Measurements from ENCODE around the gene TNRC6B. TPM values are rescaled to one million over a fixed set of nuclear protein-coding genes. Genes with fewer than 3 reads are reported as not detected.
"Not testable (repeated sequence)": the region's sequence is repeated elsewhere in the genome, so short reads cannot be mapped to it uniquely, and the experiment has no call there.

The TNRC6B gene
- total RNA-seq, 1 donor = 35.3 TPM

DNA sequence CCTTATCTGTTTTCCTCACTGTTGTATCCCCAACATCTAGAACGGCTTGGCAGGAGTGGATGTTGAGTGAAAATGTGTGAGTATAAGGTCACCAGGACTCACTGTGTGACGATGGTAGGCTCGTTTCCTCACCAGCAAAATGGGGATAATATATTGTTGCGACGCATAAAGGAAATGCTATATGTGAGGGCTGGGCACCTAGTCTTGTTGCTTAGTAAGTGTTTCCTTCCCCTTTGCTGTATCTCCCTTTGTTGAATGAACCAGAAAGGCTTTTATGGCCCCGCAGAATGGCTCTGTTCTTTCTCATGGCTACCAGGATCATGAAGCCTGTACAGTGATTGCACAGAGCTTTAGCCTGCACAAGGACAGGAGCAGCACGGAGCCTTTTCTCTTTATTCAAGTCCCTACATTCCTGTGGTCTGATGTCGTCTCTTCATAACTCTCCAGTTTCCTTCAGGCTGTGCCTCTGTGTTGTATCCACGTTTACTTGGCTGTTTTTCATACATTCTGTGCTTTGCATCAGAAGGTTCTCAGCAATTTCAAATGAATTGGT is 5.4 kb downstream of the TNRC6B start:
- peak; percentile 90 for DNase-seq (ENCODE audit: low read depth)
- H3K4me3 ChIP-seq (ENCODE audit: low read depth, low read length) = peak overlapping the region; percentile 46
- TF ChIP-seq, protein P1, sequence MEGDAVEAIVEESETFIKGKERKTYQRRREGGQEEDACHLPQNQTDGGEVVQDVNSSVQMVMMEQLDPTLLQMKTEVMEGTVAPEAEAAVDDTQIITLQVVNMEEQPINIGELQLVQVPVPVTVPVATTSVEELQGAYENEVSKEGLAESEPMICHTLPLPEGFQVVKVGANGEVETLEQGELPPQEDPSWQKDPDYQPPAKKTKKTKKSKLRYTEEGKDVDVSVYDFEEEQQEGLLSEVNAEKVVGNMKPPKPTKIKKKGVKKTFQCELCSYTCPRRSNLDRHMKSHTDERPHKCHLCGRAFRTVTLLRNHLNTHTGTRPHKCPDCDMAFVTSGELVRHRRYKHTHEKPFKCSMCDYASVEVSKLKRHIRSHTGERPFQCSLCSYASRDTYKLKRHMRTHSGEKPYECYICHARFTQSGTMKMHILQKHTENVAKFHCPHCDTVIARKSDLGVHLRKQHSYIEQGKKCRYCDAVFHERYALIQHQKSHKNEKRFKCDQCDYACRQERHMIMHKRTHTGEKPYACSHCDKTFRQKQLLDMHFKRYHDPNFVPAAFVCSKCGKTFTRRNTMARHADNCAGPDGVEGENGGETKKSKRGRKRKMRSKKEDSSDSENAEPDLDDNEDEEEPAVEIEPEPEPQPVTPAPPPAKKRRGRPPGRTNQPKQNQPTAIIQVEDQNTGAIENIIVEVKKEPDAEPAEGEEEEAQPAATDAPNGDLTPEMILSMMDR (IDR thresholded peaks at IDR 0.05; ENCODE audit: insufficient read depth, low read length) = no peak

DNA sequence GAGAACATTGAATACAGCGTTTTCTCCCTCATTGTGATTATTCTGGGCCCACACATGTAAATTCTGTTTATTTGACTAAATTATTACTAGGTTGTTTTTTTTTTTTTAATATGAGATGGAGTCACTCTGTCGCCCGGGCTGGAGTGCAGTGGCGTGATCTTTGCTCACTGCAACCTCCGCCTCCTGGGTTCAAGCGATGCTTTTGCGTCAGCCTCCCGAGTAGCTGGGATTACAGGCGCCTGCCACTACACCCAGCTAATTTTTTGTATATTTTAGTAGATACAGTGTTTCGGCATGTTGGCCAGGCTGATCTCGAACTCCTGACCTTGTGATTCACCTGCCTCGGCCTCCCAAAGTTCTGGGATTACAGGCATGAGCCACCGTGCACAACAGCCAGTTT is 5.9 kb downstream of the TNRC6B start:
- peak overlapping the region; percentile 46 for H3K4me3 ChIP-seq (ENCODE audit: low read depth, low read length)
- DNase-seq (ENCODE audit: low read depth) = not testable (repeated sequence)

DNA sequence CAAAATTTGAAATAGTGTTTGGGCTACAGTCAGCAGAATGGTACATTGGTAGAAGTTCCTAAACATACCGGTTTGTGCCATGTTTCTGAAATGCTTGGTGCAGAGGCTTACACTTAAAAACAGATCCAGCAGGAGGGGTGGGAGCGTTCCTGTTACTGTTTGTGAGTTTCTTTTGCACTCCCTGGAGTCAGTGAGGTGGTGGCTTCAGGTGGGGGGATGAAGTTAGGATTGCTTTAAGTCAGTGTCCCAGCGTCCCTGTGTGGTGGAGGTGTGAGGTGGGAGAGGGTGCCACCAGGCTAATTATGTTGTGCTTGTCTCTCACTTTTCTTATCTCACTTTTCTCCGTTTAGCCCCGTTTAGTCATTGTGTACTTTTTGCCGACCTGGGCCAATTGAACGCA is 9.7 kb downstream of the TNRC6B start:
- TF ChIP-seq, protein P1 (IDR thresholded peaks at IDR 0.05; ENCODE audit: insufficient read depth, low read length) = no peak
- DNase-seq (ENCODE audit: low read depth) = no peak
- H3K4me3 ChIP-seq (ENCODE audit: low read depth, low read length) = no peak overlapping the region

DNA sequence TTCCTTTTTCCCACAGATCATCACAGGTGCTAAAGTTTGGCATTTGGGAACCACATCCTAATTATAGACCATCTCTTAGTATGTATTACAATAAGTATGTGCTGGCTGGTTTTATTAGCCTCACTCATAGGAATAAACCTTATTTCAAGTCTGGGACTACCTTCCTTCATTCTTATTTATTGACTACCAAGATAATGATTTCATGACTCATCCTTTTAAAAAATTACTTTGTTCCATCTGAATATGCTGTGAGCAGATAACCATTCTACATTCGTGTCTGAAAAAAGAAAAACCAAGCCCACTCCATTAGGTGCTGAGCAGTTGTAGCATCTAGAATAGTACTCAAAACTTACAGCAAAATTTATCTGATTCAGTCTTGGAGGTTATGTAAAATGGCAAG is 12.3 kb downstream of the TNRC6B start:
- TF ChIP-seq, protein P1 (IDR thresholded peaks at IDR 0.05; ENCODE audit: insufficient read depth, low read length) = no peak
- no peak overlapping the region for H3K4me3 ChIP-seq (ENCODE audit: low read depth, low read length)
- no peak for DNase-seq (ENCODE audit: low read depth)

DNA sequence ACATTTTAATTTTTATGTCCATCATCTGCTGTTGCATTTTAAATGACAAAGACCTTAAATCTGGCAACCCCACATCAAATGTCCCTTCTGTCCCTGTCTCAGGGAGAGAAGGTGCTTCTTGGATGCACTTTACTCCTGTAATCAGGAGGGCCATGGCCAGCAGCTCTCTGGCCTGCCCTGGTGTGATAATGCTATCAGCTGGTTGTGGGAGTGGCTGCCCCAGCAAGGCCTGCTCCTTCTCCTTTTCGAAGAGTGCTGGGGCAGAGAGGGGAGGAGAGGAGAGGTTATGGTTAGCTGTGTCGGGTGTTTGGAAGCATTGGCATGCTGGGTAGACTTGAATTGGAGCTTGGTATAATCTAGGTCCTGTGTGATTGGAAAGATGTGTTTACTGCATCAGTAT is 12.8 kb downstream of the TNRC6B start:
- H3K4me3 ChIP-seq (ENCODE audit: low read depth, low read length) = no peak overlapping the region
- TF ChIP-seq, protein P1 (IDR thresholded peaks at IDR 0.05; ENCODE audit: insufficient read depth, low read length) = no peak
- DNase-seq (ENCODE audit: low read depth) = no peak

DNA sequence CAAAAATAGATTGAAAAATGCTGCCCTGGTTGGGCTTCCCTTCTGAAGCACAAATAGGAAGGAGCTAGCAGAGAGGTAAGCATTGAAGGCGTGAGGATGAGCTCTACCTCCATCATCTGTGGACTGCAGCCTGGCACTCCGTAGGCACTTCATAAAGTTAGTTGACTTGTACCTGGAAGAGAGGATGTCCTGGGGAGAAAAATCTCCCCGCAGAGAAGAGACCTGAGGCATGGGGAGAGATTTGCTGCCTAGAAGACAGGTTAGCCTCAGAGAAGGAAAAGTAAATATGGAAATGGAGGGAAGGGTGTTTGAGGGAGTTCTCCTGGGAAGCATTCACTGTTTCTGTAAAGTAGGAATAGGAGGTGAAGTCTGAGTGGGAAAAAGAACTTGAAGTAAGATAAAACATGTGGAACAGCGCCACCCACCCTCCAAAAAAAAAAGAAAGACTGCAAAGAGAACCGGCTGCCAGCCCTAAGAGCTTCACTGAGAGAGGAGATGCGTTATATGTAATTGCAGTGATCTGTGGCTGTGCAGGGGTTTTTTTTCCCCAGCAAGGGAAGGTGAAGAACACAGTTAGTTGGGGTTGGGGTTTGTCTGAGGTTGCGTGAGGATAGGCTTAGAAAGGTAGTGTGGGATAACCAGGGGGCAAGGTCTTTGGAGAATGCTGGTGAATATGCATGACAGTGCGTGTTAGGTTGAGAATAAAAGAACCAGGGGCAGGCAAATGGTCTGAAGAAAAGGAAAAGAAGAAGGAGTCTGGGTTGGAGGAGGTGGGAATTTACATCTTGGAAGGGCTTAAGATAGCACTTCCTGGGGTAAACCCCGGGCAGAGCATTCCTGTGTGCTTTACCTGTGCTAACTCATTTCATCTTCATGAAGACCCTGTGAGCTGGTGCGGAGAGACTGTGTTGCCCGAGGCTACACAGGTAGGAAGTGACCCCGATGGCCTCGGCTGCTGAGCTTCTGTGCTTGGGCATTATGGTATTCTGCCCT is 16.0 kb downstream of the TNRC6B start:
- H3K4me3 ChIP-seq (ENCODE audit: low read depth, low read length) = no peak overlapping the region
- TF ChIP-seq, protein P1 (IDR thresholded peaks at IDR 0.05; ENCODE audit: insufficient read depth, low read length) = peak; percentile 46
- peak; percentile 57 for DNase-seq (ENCODE audit: low read depth)

DNA sequence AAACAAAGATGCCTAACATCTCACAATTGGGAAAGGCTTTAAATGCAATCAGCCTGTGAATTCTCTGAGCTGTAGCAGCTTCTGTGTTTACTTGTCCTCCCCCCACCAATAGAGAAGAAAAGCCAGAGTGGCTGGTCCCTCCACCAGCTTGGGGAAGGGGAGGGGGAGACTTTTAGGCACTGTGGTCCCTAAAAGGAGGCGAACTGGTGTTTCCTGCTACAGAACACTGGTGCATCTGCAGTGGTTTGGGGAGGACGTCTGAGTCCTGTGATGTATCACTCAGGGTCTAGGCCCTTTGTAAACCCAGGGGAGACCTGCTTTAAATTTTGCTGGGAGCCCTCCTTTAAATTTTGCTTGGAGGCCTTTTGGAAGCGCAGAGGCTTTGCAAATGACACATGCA is 16.9 kb downstream of the TNRC6B start:
- no peak overlapping the region for H3K4me3 ChIP-seq (ENCODE audit: low read depth, low read length)
- no peak for DNase-seq (ENCODE audit: low read depth)
- TF ChIP-seq, protein P1 (IDR thresholded peaks at IDR 0.05; ENCODE audit: insufficient read depth, low read length) = no peak
